HG03442 (cell line): ENCODE data around the gene GPA33.

Experiments
- ATAC-seq: cut with Tn5 transposase; IDR thresholded peaks from one replicate; pipeline ENCODE4 v1.9.1; 2021; ENCODE audit warnings: mild to moderate bottlenecking, moderate library complexity; ENCODE audit not compliant: unreplicated experiment

The GPA33 gene

GRCh38 chr1:167118188-167118587 lies 28.0 kb upstream of the GPA33 start:
- no peak for ATAC-seq

DNA sequence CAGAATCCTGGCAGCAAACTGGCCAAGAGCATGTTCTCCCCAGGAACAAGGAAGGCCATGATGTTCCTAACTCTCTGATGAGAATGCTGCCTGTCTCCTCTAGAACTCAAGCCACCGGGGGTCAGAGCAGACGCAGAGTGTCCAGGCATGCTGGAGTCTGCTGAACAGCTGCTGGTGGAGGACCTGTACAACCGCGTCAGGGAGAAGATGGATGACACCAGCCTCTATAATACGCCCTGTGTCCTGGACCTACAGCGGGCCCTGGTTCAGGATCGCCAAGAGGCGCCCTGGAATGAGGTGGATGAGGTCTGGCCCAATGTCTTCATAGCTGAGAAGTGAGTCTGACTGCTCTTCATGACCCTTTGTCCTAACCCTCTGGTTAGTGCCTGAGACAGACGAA lies 27.0 kb upstream of the GPA33 start:
- ATAC-seq = no peak

GRCh38 chr1:167116174-167116573 lies 26.0 kb upstream of the GPA33 start:
- no peak for ATAC-seq

- no peak for ATAC-seq
Measured at GRCh38 chr1:167115655-167116054, 25.5 kb upstream of the GPA33 start.

DNA sequence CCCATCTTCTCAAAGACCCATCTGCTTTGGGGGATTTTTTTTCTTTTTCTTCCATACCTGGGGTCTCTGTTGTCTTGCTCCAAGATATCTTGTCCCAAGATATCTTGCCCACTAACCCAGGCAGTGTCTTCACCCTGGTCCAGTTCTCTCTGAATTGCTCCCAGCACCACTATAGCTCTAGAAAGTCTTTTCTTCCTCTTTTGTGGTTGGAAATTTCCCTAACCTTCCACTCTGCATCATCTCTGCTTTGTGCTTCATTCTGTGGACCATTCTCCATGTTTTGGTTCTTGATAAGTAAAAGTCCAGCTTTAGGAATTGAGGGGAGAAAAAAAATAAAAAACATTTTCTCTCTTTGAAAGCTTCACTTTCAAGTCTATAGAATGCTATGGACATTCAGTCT lies 24.5 kb upstream of the GPA33 start:
- ATAC-seq = peak; percentile 37

GRCh38 chr1:167111868-167112709 lies 21.9 kb upstream of the GPA33 start:
- no peak for ATAC-seq

DNA sequence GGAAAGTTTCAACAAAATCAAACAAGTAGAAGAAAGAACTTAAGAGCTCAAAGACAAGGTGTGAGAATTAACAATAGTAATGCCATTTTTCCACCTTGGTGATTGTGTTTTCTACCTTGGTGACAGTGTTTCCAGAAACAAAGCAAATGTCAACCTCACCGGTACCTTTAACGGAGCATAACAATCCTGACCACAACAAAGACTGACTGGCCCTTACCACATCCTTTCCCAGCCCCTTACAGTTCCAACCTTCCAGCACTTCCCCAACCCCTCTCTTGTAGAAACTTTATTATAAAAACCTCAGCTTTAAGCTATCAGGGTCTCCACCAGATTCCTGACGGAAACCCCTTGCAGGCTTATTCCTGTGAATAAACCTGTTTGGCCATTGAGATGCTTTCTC lies 20.4 kb upstream of the GPA33 start:
- peak; percentile 73 for ATAC-seq

- no peak for ATAC-seq
Measured at GRCh38 chr1:167109125-167109524, 18.9 kb upstream of the GPA33 start.

GRCh38 chr1:167107456-167107855 lies 17.3 kb upstream of the GPA33 start:
- ATAC-seq = no peak

DNA sequence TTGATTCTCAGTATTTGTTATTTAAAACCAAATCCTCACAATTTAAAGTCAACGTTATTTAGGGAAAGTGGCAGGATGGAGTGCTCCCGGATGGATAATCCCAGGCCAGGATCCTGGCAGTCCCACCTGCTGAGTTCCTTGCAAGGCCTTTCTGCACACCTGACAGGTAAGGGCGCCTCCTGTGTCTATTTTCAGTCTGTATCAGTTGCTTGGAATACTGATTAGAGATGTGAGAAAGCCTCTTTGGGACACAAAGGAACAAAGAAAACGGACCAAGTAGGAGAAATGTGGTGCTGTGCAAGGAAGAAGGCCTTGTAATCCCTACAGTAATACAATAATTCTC lies 15.9 kb upstream of the GPA33 start:
- ATAC-seq = no peak

GRCh38 chr1:167105271-167106118 lies 15.3 kb upstream of the GPA33 start:
- no peak for ATAC-seq

DNA sequence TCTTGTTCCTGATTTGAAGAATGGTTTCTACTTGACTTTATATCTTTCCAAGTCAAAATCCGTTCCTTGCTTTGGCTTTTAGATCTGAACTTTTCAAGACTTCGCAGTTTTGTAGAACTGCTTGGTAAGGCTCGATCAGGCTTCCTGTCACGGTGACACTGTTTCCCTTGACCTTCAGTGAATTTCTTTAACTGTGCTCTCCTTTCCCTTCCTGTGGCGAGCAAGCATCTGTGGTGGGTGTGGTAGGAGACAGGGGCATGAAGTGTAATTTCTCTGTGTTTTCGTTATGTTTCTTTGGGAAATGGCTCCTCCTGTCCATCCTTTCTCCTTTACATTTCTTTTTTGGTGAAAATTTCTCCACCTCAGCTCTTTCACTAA lies 14.1 kb upstream of the GPA33 start:
- no peak for ATAC-seq

GRCh38 chr1:167102906-167103573 lies 12.9 kb upstream of the GPA33 start:
- no peak for ATAC-seq

DNA sequence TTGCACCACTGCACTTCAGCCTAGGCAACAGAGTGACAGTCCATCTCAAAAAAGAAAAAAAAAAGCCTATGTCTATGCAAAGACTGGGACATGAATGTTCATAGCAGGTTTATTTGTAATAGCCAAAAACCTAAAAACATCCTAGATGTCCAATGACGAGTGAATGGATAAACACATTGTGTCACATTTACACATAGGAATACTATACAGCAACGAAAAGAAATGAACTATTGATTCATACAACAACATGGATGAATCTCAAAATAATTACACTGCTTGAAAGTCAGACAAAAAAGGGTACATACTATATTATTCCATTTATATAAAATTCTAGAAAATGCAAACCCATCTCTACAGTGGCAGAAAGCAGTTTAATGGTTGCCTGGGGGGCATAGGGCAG lies 11.6 kb upstream of the GPA33 start:
- no peak for ATAC-seq

- ATAC-seq = no peak
Measured at GRCh38 chr1:167100730-167101129, 10.6 kb upstream of the GPA33 start.

GRCh38 chr1:167099851-167100250 lies 9.7 kb upstream of the GPA33 start:
- ATAC-seq = no peak

- no peak for ATAC-seq
Measured at GRCh38 chr1:167095368-167095767, 5.2 kb upstream of the GPA33 start.

- ATAC-seq = no peak
Measured at GRCh38 chr1:167094690-167095089, 4.5 kb upstream of the GPA33 start.

DNA sequence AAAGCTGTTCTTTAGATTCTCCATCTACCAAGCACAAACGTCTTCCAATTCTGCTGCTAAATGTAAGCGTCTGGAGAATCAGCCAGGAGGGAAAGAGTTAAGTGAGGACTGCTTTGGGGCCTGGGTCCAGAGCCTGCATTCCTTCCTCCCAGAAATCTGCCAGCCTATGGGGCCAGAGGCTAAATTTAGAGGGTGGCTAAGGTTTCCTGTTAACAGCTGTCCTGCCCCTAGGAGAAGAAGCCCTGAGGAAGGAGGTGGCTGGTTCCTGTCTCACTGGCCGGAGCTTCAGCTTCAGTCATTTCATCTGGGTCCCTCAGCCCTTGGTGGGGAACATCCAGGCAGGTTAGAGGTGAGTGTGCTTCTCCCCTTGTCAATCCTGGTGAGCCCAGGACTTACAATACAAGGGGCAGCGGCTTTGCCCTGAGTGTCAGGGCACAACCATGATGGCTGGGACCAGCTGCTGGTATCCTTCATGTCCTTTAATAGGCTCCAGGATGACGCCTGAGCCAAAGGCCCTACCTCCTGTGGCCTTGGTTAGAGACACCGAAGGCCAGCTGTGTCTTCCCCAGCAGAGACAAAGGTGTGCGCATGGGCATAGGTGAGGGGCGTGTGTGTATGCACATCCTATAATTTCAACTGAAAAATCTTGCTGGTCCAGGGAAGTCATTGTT lies 3.8 kb upstream of the GPA33 start, which contains the start of gene STYXL2:
Gene STYXL2, plus strand, starts transcription at position 230 of the 671 bp plus-strand sequence. CDS start 775 bp downstream, outside the sequence.
- no peak for ATAC-seq

DNA sequence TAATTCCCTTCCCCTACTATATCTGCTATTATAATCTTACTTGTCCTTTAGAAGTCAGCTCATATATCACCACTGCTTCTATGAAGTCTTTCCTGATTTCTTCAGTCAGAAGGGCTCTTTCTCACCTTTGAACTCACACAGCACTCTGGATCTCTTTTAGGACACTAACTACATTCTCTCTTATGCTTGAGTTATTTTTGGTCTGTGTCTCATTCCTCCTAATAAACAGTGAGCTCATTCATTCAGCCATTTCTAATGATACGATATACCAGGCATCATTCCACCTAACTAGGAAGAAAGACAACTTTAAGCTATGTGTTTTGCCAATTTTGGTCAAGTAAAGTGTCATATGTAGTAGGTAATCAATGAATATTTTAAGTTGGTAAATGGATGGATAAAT lies 2.5 kb upstream of the GPA33 start:
- no peak for ATAC-seq

GRCh38 chr1:167089939-167090313 lies 251 bp downstream of the GPA33 start:
- no peak for ATAC-seq
